SU-DHL-6 (cell line): ENCODE data around the gene DNAH7.

Source experiments
- EZH2phosphoT487 ChIP-seq: fragments of 200-600 bp; sonication (generic), shearing (Covaris generic); conservative IDR thresholded peaks from 2 replicates; pipeline ENCODE4 v1.6.1; 2018; ENCODE audit warnings: mild to moderate bottlenecking, antibody characterized with exemption, low read length, moderate library complexity, mixed read lengths
- TF ChIP-seq, protein P1 (sequence below): fragments of 200-600 bp; sonication (generic); IDR thresholded peaks from one replicate; pipeline ENCODE4 v1.5.1; 2017; ENCODE audit warnings: antibody characterized with exemption, mild to moderate bottlenecking, low read length, moderate library complexity; ENCODE audit not compliant: insufficient read depth, poor library complexity, severe bottlenecking

DNA sequence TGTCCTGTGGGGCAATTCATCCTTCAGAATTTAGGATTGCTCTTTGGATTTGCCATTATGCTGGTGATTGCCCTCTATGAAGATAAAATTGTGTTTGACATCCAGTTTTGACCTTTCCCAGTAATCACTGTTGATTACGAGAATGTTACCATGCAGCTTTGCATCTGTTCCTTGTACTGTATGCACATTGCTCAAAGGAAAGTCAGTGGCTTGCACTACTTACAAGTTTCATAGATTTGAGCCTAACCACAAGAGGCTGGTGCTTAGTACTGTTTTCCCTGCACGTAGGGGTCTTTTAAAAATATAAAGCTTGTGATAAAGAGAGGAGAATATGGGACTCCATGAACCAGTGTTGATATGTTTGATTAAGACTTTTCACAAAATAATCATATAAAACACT lies 333.7 kb downstream of the DNAH7 start:
- TF ChIP-seq, protein P1, sequence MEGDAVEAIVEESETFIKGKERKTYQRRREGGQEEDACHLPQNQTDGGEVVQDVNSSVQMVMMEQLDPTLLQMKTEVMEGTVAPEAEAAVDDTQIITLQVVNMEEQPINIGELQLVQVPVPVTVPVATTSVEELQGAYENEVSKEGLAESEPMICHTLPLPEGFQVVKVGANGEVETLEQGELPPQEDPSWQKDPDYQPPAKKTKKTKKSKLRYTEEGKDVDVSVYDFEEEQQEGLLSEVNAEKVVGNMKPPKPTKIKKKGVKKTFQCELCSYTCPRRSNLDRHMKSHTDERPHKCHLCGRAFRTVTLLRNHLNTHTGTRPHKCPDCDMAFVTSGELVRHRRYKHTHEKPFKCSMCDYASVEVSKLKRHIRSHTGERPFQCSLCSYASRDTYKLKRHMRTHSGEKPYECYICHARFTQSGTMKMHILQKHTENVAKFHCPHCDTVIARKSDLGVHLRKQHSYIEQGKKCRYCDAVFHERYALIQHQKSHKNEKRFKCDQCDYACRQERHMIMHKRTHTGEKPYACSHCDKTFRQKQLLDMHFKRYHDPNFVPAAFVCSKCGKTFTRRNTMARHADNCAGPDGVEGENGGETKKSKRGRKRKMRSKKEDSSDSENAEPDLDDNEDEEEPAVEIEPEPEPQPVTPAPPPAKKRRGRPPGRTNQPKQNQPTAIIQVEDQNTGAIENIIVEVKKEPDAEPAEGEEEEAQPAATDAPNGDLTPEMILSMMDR: no peak
- TF ChIP-seq EZH2phosphoT487: no peak
